ENCODE data around the gene PREP.

Gene PREP

GRCh38 chr6:105308840-105309239 lies 94.0 kb downstream of the PREP start:
- DNase-seq (ENCODE audit: low spot score), result no peak

- DNase-seq (ENCODE audit: low spot score), result no peak
Measured at GRCh38 chr6:105305521-105305920, 97.4 kb downstream of the PREP start.

- no peak for DNase-seq (ENCODE audit: low spot score)
Measured at GRCh38 chr6:105304825-105305224, 98.1 kb downstream of the PREP start.

GRCh38 chr6:105304366-105304765 lies 98.5 kb downstream of the PREP start:
- no peak for DNase-seq (ENCODE audit: low spot score)

GRCh38 chr6:105302617-105303128 lies 100.2 kb downstream of the PREP start:
- no peak for DNase-seq (ENCODE audit: low spot score)

- no peak for DNase-seq (ENCODE audit: low spot score)
Measured at GRCh38 chr6:105301756-105302616, 100.9 kb downstream of the PREP start.

GRCh38 chr6:105301072-105301503 lies 101.8 kb downstream of the PREP start:
- DNase-seq (ENCODE audit: low spot score), result no peak

- no peak for DNase-seq (ENCODE audit: low spot score)
Measured at GRCh38 chr6:105300090-105300489, 102.8 kb downstream of the PREP start.

GRCh38 chr6:105294129-105294528 lies 108.8 kb downstream of the PREP start:
- DNase-seq (ENCODE audit: low spot score), result no peak

- DNase-seq (ENCODE audit: low spot score), result no peak
Measured at GRCh38 chr6:105292689-105293339, 110.1 kb downstream of the PREP start.

GRCh38 chr6:105291525-105291924 lies 111.4 kb downstream of the PREP start:
- no peak for DNase-seq (ENCODE audit: low spot score)

GRCh38 chr6:105282631-105283585 lies 120.0 kb downstream of the PREP start:
- DNase-seq (ENCODE audit: low spot score), result no peak

- DNase-seq (ENCODE audit: low spot score), result no peak
Measured at GRCh38 chr6:105280033-105280432, 122.8 kb downstream of the PREP start.

GRCh38 chr6:105279463-105279862 lies 123.4 kb downstream of the PREP start:
- no peak for DNase-seq (ENCODE audit: low spot score)

GRCh38 chr6:105278813-105279212 lies 124.1 kb downstream of the PREP start:
- no peak for DNase-seq (ENCODE audit: low spot score)

- DNase-seq (ENCODE audit: low spot score), result no peak
Measured at GRCh38 chr6:105278035-105278434, 124.8 kb downstream of the PREP start.

- no peak for DNase-seq (ENCODE audit: low spot score)
Measured at GRCh38 chr6:105276374-105276773, 126.5 kb downstream of the PREP start.

- no peak for DNase-seq (ENCODE audit: low spot score)
Measured at GRCh38 chr6:105275542-105275941, 127.3 kb downstream of the PREP start.

- DNase-seq (ENCODE audit: low spot score), result no peak
Measured at GRCh38 chr6:105274678-105275077, 128.2 kb downstream of the PREP start.

GRCh38 chr6:105273589-105273988 lies 129.3 kb downstream of the PREP start:
- DNase-seq (ENCODE audit: low spot score), result no peak

GRCh38 chr6:105272786-105273185 lies 130.1 kb downstream of the PREP start:
- no peak for DNase-seq (ENCODE audit: low spot score)

- no peak for DNase-seq (ENCODE audit: low spot score)
Measured at GRCh38 chr6:105270511-105270910, 132.4 kb downstream of the PREP start.
